Progenitor cell of endocrine pancreas (in vitro differentiated cells): ENCODE results near the gene FAM50A. TPM values are rescaled to one million over a fixed set of nuclear protein-coding genes. Genes with fewer than 3 reads are reported as not detected.

ENCODE experiments used
- DNase-seq: peaks from one replicate; pipeline ENCODE4 v3.0.0; 2021; ENCODE audit warnings: low spot score; ENCODE audit not compliant: unreplicated experiment
- H3K27ac Mint-ChIP-seq: 2 replicates; pipeline ENCODE4 v1.8.0; 2021; ENCODE audit warnings: mild to moderate bottlenecking, moderate library complexity, mixed read lengths
- H3K27me3 Mint-ChIP-seq: 2 replicates; pipeline ENCODE4 v1.8.0; 2021; ENCODE audit warnings: mixed read lengths
- H3K36me3 Mint-ChIP-seq: 2 replicates; pipeline ENCODE4 v1.8.0; 2022; ENCODE audit warnings: mixed read lengths; ENCODE audit not compliant: insufficient read depth
- H3K4me1 Mint-ChIP-seq: 2 replicates; pipeline ENCODE4 v1.8.0; 2021; ENCODE audit warnings: low read depth, mixed read lengths
- H3K4me3 Mint-ChIP-seq: 2 replicates; pipeline ENCODE4 v1.8.0; 2021; ENCODE audit warnings: low read depth, mild to moderate bottlenecking, moderate library complexity, mixed read lengths
- H3K9me3 Mint-ChIP-seq: 2 replicates; pipeline ENCODE4 v1.8.0; 2021; ENCODE audit warnings: low read depth, mixed read lengths
- total RNA-seq: library from RNA; stranded (reverse); gene quantifications from 2 replicates; pipeline ENCODE4 v1.2.1, GENCODE V29; 2021
- TF ChIP-seq, protein P1 (sequence below): fragments of 200-600 bp; sonication (generic); IDR thresholded peaks from one replicate; pipeline ENCODE4 v1.5.0; 2021; ENCODE audit warnings: antibody characterized with exemption, mild to moderate bottlenecking; ENCODE audit not compliant: unreplicated experiment

FAM50A gene
- total RNA-seq, 1 donor from 2014 or later: 65.8 TPM

DNA sequence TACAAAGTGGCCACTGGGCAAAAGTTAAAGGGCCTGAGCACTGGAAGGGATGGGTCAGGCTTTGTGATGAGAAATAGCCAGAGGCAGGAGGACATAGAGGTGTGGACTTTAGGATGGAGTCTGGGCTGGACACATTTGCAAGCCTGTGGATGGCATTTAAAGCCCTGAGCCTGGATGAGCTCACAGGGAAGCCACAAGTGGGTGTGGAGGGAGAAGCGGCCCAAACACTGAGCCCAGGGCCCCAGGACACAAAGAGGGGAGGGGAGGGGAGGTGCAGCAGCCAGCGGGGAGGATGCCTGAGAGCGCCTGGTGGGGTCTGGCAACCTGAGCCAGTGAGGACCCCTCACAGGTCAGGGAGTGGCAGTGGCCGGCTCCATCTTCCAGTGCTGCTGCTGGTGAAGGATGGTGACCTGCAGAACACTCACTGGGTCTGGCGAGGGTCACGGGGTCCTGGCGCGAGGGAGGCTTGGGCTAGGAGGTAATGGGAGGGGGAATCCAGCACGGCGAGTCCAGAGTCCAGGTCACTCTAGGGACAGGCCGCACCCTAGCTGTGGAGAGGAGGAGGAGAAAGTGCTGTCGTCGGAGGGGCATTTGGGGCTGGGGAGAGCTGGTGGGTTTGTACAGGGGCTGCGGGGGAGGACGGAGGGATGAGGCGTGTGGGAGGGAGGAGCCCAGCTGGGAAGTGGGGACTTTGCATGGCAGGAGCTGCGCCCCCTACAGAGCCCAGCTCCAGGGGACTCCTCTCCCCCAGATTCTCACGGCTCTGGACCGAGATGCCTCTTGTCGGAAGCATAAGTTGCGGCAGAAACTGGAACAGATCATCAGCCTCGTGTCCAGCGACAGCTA is 28.1 kb downstream of the FAM50A start:
- DNase-seq: no peak
- TF ChIP-seq, protein P1, sequence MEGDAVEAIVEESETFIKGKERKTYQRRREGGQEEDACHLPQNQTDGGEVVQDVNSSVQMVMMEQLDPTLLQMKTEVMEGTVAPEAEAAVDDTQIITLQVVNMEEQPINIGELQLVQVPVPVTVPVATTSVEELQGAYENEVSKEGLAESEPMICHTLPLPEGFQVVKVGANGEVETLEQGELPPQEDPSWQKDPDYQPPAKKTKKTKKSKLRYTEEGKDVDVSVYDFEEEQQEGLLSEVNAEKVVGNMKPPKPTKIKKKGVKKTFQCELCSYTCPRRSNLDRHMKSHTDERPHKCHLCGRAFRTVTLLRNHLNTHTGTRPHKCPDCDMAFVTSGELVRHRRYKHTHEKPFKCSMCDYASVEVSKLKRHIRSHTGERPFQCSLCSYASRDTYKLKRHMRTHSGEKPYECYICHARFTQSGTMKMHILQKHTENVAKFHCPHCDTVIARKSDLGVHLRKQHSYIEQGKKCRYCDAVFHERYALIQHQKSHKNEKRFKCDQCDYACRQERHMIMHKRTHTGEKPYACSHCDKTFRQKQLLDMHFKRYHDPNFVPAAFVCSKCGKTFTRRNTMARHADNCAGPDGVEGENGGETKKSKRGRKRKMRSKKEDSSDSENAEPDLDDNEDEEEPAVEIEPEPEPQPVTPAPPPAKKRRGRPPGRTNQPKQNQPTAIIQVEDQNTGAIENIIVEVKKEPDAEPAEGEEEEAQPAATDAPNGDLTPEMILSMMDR: no peak
- H3K4me3 Mint-ChIP-seq: no peak overlapping the region
- no peak overlapping the region for H3K27ac Mint-ChIP-seq
- H3K36me3 Mint-ChIP-seq: peaks cover 6% of the 10 kb centered on the region
- no peaks in the 10 kb centered on the region for H3K9me3 Mint-ChIP-seq
- no peaks in the 10 kb centered on the region for H3K27me3 Mint-ChIP-seq
- H3K4me1 Mint-ChIP-seq: no peaks in the 10 kb centered on the region

DNA sequence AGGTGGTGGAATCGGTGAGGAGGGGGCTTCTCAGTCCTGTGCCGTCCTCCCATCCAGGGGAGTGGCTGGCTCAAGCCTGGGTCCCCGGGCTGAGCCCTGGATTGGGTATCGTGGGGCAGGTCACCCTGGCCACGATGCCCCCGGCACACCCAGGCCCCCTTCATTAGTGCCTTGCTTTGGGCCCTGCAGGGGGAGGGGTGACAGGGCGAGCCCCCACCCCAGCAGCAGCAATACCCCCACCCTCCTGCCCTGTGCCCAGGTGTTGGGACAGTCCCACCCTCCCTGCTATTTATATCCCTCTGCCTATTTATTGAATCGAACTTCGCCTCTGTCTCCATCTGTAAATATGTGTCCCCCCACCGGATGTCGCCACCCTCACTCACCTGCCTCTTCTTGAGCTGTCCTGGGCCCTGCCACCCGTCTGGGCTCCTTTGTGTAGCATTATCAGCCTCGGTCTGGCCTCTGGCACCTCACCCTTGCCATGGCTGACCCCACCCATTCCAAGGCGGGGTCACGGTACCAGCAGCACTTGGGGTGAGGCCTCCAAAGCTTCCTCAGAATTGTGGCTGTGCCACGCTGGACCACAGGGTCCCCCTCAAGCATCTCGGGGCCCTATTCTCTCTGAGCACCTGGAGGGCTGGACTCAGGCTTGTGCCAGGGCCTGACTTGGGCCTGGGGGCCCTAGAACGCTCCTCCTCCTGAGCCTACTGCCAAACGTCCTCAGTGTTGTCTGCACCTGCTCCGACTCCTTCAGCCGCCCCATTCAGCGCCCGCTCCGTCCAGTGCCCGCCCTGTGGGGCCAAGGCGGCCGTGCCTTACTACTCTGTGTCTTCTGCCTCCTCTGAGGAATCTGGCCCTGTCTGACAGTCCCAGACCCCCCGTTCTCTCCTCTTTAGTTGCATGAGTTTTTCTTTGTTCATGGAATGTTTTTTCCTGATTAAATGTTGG is 29.0 kb downstream of the FAM50A start:
- H3K4me3 Mint-ChIP-seq: no peak overlapping the region
- no peak for DNase-seq
- H3K27ac Mint-ChIP-seq: no peak overlapping the region
- TF ChIP-seq, protein P1: no peak
- no peaks in the 10 kb centered on the region for H3K9me3 Mint-ChIP-seq
- no peaks in the 10 kb centered on the region for H3K27me3 Mint-ChIP-seq
- H3K36me3 Mint-ChIP-seq: peaks cover 6% of the 10 kb centered on the region
- no peaks in the 10 kb centered on the region for H3K4me1 Mint-ChIP-seq

DNA sequence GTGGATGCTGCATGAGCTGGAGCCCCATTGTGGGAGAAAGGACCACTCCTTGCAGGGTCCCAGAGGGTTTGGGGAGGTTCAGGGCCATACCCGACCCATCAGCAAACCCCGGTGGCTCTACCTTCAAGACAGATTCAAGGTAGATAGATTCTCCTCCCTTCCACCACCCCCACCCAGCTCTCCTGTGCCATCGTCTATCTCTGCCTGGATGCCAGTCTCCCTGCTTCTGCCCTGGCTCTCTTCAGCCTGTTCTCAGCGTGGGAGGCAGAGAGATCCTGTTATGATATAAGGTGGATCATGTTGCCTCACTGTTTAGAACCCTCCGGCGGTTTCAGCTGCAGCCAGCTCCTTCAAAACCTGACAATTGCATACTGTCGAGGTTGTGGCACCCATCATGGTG is 29.7 kb downstream of the FAM50A start:
- no peak overlapping the region for H3K4me3 Mint-ChIP-seq
- H3K4me1 Mint-ChIP-seq: no peaks in the 10 kb centered on the region
- H3K27ac Mint-ChIP-seq: peak overlapping the region; percentile 89
- no peak for DNase-seq
- no peaks in the 10 kb centered on the region for H3K27me3 Mint-ChIP-seq
- H3K36me3 Mint-ChIP-seq: peaks cover 6% of the 10 kb centered on the region
- H3K9me3 Mint-ChIP-seq: no peaks in the 10 kb centered on the region
- TF ChIP-seq, protein P1: no peak

DNA sequence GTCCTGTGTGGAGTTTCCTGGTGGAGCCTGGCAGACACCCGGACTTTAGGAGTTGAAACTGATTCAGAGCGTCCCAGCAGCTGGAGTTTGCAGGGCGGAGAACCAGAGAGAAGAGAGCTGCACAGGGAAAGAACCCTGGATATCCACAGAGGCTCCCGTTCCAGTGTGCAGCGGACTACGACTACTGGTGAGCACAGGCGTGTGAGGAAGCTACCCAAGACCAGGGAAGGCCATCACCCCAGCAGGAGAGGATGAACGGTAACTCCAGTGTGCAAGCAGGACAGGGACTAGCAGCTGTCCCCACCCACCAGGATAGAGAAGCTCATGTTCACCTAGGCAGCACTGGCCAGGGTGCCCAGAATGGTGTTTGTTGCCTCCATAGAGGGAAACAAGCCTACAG is 32.9 kb downstream of the FAM50A start:
- Mint-ChIP-seq H3K4me1 (no peaks in the 10 kb centered on the region), H3K4me3 (peak overlapping the region; percentile 31), H3K27me3 (no peaks in the 10 kb centered on the region), H3K36me3 (peaks cover 2% of the 10 kb centered on the region), H3K27ac (no peak overlapping the region), H3K9me3 (no peaks in the 10 kb centered on the region)
- no peak for DNase-seq
- TF ChIP-seq, protein P1: no peak

DNA sequence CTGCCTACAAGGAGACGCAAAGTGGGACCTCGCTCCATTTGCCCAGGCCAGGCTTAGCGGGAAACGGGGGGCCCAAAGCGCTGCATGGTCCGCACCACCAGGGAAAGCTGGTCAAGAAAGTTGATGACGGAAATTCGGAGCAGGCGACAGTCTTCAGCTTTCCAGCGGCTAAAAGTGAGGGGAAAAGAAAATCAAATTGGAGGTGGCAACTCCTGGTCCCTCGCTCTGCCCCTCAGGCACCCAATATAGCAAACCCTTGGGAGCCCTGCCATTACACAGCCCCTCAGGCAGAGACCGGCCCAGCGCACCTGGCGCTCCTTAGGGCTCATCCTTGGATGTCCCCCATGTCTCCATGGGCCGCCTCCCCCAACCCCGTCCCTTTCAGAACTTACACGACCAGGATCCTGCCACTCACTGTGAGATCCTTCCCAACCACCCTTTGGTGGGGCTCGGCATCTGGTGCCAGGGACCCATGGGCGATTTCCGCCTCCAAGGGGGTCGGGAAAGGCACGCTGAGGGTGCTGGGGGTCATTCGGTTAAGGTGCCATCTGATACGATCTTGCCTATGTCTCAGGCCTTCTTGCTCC is 34.0 kb downstream of the FAM50A start:
- no peaks in the 10 kb centered on the region for H3K27me3 Mint-ChIP-seq
- H3K4me3 Mint-ChIP-seq: peak overlapping the region; percentile 75
- DNase-seq: no peak
- no peaks in the 10 kb centered on the region for H3K4me1 Mint-ChIP-seq
- TF ChIP-seq, protein P1: no peak
- no peak overlapping the region for H3K27ac Mint-ChIP-seq
- H3K9me3 Mint-ChIP-seq: no peaks in the 10 kb centered on the region
- H3K36me3 Mint-ChIP-seq: peaks cover 2% of the 10 kb centered on the region
